Motor neuron (in vitro differentiated cells): ENCODE measurements around the gene CD52. TPM values are rescaled to one million over a fixed set of nuclear protein-coding genes. Genes with fewer than 3 reads are reported as not detected.

Source experiments
- total RNA-seq, 8 experiments: library from RNA; unstranded; fragments of 300-600 nt; gene quantifications; 2 replicates each; pipeline versions ENCODE4 v1.2.3 to v1.2.4, GENCODE V29; 2022

Gene CD52
- total RNA-seq, 8 experiments from 2014 or later, result 0.49 to 0.76 (median 0.71) TPM; not detected in 5

Other genes with a start within 250 kb of the CD52 start
- gene PDIK1L, start 206.1 kb upstream of the CD52 start, total RNA-seq, result 10 to 100 TPM in 6 of 8 experiments, 1 to 10 TPM in 2; 1.7 to 33.5 (median 24.1) TPM
- gene FAM110D, start 158.9 kb upstream of the CD52 start, total RNA-seq, result 1 to 10 TPM in 1 of 8 experiments, under 1 TPM in 7; 0.15 to 1.1 (median 0.52) TPM
- gene C1orf232, start 149.0 kb upstream of the CD52 start, total RNA-seq, result 1 to 10 TPM in 2 of 8 experiments, under 1 TPM in 3, not detected in 3; 0.54 to 1.3 (median 0.92) TPM
- 100 to 1,000 TPM in 1 of 8 experiments, 10 to 100 TPM in 7; 29.9 to 109 (median 47.4) TPM for gene ZNF593, start 148.1 kb upstream of the CD52 start, total RNA-seq
- gene ZNF593OS, start 146.1 kb upstream of the CD52 start, total RNA-seq, result 1 to 10 TPM in 7 of 8 experiments, under 1 TPM in 1; 0.54 to 5.7 (median 3.5) TPM
- 1 to 10 TPM in 5 of 8 experiments, under 1 TPM in 3; 0.24 to 5.2 (median 2.1) TPM for gene CNKSR1, start 140.5 kb upstream of the CD52 start, total RNA-seq
- under 1 TPM in 2 of 8 experiments, not detected in 6; 0.08 to 0.52 TPM for gene CATSPER4, start 127.4 kb upstream of the CD52 start, total RNA-seq
- 10 to 100 TPM in 7 of 8 experiments, 1 to 10 TPM in 1; 8.6 to 39.1 (median 19.6) TPM for gene CEP85, start 83.8 kb upstream of the CD52 start, total RNA-seq
- 100 to 1,000 TPM in 1 of 8 experiments, 10 to 100 TPM in 7; 34.1 to 125 (median 45.5) TPM for gene SH3BGRL3, start 37.9 kb upstream of the CD52 start, total RNA-seq
- gene UBXN11, start 11.3 kb upstream of the CD52 start, total RNA-seq, result 10 to 100 TPM in 6 of 8 experiments, 1 to 10 TPM in 2; 5.0 to 28.2 (median 13.7) TPM
- 1 to 10 TPM in 5 of 8 experiments, under 1 TPM in 3; 0.25 to 3.5 (median 2.1) TPM for gene CRYBG2, start 36.2 kb downstream of the CD52 start, total RNA-seq
- 1 to 10 TPM in 1 of 8 experiments, under 1 TPM in 4, not detected in 3; 0.27 to 1.4 (median 0.63) TPM for gene ZNF683, start 54.8 kb downstream of the CD52 start, total RNA-seq
- 10 to 100 TPM in 1 of 8 experiments, 1 to 10 TPM in 3, under 1 TPM in 4; 0.14 to 66.0 (median 2.9) TPM for gene LIN28A, start 92.9 kb downstream of the CD52 start, total RNA-seq
- 10 to 100 TPM; 42.7 to 86.2 (median 53.1) TPM for gene DHDDS, start 114.4 kb downstream of the CD52 start, total RNA-seq
- 1,000 to 10,000 TPM in 1 of 8 experiments, 100 to 1,000 TPM in 7; 105 to 1,573 (median 517) TPM for gene HMGN2, start 154.5 kb downstream of the CD52 start, total RNA-seq
- 10 to 100 TPM in 2 of 8 experiments, 1 to 10 TPM in 6; 1.5 to 11.7 (median 6.0) TPM for gene RPS6KA1, start 211.8 kb downstream of the CD52 start, total RNA-seq